ENCODE measurements around the gene CAMKK1. TPM values are rescaled to one million over a fixed set of nuclear protein-coding genes. Genes with fewer than 3 reads are reported as not detected.
"Not testable (repeated sequence)": the region's sequence is repeated elsewhere in the genome, so short reads cannot be mapped to it uniquely, and the experiment has no call there.

CAMKK1 gene
- total RNA-seq, 1 donor from 2014 or later, result 3.4 TPM

DNA sequence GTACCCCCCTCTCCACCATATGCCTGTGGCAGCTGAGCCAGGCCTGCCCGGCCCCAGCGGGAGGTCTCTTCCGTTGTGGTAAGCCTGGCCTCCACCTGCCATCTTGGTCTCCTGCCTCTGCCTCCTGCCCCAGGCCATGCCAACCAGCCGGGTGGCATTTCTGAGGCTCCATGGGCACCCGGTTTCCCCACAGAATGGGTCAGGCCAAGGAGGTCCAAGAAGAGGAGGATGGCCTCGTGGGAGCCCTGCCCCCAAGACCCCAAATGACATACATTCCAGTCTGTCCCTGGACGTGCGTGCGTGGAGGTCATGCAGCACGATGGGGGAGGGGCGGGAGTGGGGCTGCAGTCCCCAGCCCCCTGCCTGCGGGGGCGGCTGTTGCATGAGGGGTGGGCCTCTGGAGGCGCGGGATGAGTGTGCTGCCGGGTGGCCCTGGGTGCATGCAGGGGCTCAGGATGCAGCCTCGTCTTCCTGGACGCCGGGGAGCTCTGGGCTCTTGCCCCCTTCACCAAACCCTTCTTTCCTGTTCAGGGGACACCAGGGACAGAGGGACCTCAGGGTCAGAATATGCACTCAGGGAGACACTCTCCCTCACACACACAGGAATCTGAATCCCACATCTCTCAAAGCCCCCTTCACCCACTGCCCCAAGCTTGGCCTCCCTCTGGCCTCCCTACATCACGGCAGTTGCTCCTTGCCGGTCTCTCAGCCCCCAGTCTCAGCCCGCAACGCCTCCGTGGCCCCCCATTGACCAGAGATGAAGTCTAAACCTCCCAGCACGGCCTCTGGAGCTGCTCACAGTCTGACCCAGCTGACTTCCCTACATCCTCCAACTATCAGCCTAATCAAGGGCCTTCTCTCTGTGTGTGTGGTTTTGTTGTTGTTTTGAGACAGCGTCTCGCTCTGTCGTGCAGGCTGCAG, 30.8 kb downstream of the CAMKK1 start:
- DNase-seq (ENCODE audit: low read depth) (no peak), FAIRE-seq (peak; percentile 66)
- Histone ChIP-seq H3K36me3 (ENCODE audit: control insufficient read depth, insufficient read depth, low read length) (peaks cover 15% of the 10 kb centered on the region), H3K4me3 (ENCODE audit: low read depth, low read length) (no peak overlapping the region), H3K27me3 (ENCODE audit: control insufficient read depth, insufficient read depth, low read length) (no peaks in the 10 kb centered on the region)
- TF ChIP-seq, protein P1, sequence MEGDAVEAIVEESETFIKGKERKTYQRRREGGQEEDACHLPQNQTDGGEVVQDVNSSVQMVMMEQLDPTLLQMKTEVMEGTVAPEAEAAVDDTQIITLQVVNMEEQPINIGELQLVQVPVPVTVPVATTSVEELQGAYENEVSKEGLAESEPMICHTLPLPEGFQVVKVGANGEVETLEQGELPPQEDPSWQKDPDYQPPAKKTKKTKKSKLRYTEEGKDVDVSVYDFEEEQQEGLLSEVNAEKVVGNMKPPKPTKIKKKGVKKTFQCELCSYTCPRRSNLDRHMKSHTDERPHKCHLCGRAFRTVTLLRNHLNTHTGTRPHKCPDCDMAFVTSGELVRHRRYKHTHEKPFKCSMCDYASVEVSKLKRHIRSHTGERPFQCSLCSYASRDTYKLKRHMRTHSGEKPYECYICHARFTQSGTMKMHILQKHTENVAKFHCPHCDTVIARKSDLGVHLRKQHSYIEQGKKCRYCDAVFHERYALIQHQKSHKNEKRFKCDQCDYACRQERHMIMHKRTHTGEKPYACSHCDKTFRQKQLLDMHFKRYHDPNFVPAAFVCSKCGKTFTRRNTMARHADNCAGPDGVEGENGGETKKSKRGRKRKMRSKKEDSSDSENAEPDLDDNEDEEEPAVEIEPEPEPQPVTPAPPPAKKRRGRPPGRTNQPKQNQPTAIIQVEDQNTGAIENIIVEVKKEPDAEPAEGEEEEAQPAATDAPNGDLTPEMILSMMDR (IDR thresholded peaks at IDR 0.05; ENCODE audit: insufficient read depth, low read length, severe bottlenecking), result no peak

DNA sequence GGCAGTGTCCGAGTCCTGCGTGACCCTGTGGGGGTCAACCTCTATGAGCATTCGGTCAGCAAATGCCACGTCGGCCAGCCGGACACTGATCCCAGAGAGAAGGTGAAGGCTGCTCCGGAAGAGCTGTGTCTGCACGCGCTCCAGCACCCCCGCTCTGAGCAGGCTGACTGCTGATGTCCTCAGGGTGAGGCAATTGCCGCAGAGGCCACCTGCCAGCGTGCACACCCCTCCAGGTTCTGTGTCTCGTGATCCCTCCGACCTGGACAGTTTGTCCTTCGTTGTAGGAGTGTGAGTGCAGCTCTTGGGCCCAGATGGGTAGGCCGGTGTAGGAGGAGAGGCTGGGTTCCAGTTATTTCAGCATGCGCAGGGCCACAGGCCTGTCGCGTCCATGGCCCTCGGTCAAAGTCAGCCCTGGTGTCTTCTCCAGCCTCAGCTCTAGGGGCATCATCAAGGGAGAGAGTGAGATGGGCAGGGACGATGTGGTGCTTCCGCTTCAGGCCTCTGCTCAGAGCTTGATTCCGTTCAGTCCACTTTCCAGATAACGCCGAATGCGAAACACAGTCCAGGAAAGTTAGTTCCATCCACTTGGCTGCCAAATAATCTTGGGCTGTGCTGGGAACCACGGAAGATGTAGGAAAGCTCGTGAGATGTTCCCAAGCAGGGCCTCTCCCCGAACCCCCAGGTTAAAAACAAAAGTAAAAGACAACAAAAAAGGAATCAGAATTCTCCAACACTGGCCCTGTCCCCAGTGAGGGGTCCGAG, 31.7 kb downstream of the CAMKK1 start:
- DNase-seq (ENCODE audit: low read depth), result no peak
- H3K36me3 ChIP-seq (ENCODE audit: control insufficient read depth, insufficient read depth, low read length), result peaks cover 15% of the 10 kb centered on the region
- no peak for FAIRE-seq

GRCh38 chr17:3859940-3860339, 32.9 kb downstream of the CAMKK1 start:
- TF ChIP-seq, protein P1 (IDR thresholded peaks at IDR 0.05; ENCODE audit: insufficient read depth, low read length, severe bottlenecking), result no peak
- Histone ChIP-seq H3K27me3 (ENCODE audit: control insufficient read depth, insufficient read depth, low read length) (no peaks in the 10 kb centered on the region), H3K36me3 (ENCODE audit: control insufficient read depth, insufficient read depth, low read length) (peaks cover 10% of the 10 kb centered on the region), H3K4me3 (ENCODE audit: low read depth, low read length) (no peak overlapping the region)
- DNase-seq (ENCODE audit: low read depth) (no peak), FAIRE-seq (no peak)

More for the DNA sequence above, 31.7 kb downstream of the CAMKK1 start:
- Histone ChIP-seq H3K27me3 (ENCODE audit: control insufficient read depth, insufficient read depth, low read length) (no peaks in the 10 kb centered on the region), H3K4me3 (ENCODE audit: low read depth, low read length) (no peak overlapping the region)
- TF ChIP-seq, protein P1 (IDR thresholded peaks at IDR 0.05; ENCODE audit: insufficient read depth, low read length, severe bottlenecking), result no peak

- H3K36me3 ChIP-seq (ENCODE audit: control insufficient read depth, insufficient read depth, low read length), result peaks cover 10% of the 10 kb centered on the region
- TF ChIP-seq, protein P1 (IDR thresholded peaks at IDR 0.05; ENCODE audit: insufficient read depth, low read length, severe bottlenecking), result no peak
- FAIRE-seq, result no peak
- no peak overlapping the region for H3K4me3 ChIP-seq (ENCODE audit: low read depth, low read length)
- H3K27me3 ChIP-seq (ENCODE audit: control insufficient read depth, insufficient read depth, low read length), result no peaks in the 10 kb centered on the region
- DNase-seq (ENCODE audit: low read depth), result no peak
These were observed 35.4 kb downstream of the CAMKK1 start for GRCh38 chr17:3857261-3858105.

GRCh38 chr17:3854204-3854603, 38.6 kb downstream of the CAMKK1 start:
- not testable (repeated sequence) for FAIRE-seq; H3K27me3 ChIP-seq (ENCODE audit: control insufficient read depth, insufficient read depth, low read length); DNase-seq (ENCODE audit: low read depth); H3K4me3 ChIP-seq (ENCODE audit: low read depth, low read length); H3K36me3 ChIP-seq (ENCODE audit: control insufficient read depth, insufficient read depth, low read length)

All from bronchial epithelial cell (primary cell).